ENCODE results near the gene HIF1A. TPM values are rescaled to one million over a fixed set of nuclear protein-coding genes. Genes with fewer than 3 reads are reported as not detected.

Gene HIF1A
- total RNA-seq, 2 donors from 2014 or later, result 81.2 to 89.1 TPM

GRCh38 chr14:61678975-61679374, 16.3 kb upstream of the HIF1A start:
- Histone ChIP-seq H3K9me3 (no peaks in the 10 kb centered on the region), H3K27ac (no peak overlapping the region), H3K4me1 (no peaks in the 10 kb centered on the region), H3K36me3 (no peaks in the 10 kb centered on the region), H3K4me3 (no peak overlapping the region), H3K27me3 (no peaks in the 10 kb centered on the region)
- DNase-seq (ENCODE audit: low spot score), result no peak
- TF ChIP-seq CTCF (IDR thresholded peaks at IDR 0.05), result no peak

GRCh38 chr14:61681413-61681812, 13.9 kb upstream of the HIF1A start:
- DNase-seq (ENCODE audit: low spot score), result no peak
- H3K36me3 ChIP-seq, result no peaks in the 10 kb centered on the region
- no peak overlapping the region for H3K27ac ChIP-seq
- no peak overlapping the region for H3K4me3 ChIP-seq
- H3K4me1 ChIP-seq, result no peaks in the 10 kb centered on the region
- H3K27me3 ChIP-seq, result no peaks in the 10 kb centered on the region
- H3K9me3 ChIP-seq, result no peaks in the 10 kb centered on the region
- TF ChIP-seq CTCF (IDR thresholded peaks at IDR 0.05), result no peak

- Histone ChIP-seq H3K27ac (no peak overlapping the region), H3K9me3 (no peaks in the 10 kb centered on the region), H3K36me3 (no peaks in the 10 kb centered on the region), H3K4me1 (no peaks in the 10 kb centered on the region), H3K27me3 (no peaks in the 10 kb centered on the region), H3K4me3 (no peak overlapping the region)
- no peak for TF ChIP-seq CTCF (IDR thresholded peaks at IDR 0.05)
- DNase-seq (ENCODE audit: low spot score), result no peak
These were observed 12.2 kb upstream of the HIF1A start for GRCh38 chr14:61683108-61683507.

- no peak for TF ChIP-seq CTCF (IDR thresholded peaks at IDR 0.05)
These were observed 5.3 kb upstream of the HIF1A start for GRCh38 chr14:61690039-61690438.

GRCh38 chr14:61690982-61691381, 4.3 kb upstream of the HIF1A start:
- TF ChIP-seq CTCF (IDR thresholded peaks at IDR 0.05), result no peak
- no peak for DNase-seq (ENCODE audit: low spot score)
- no peaks in the 10 kb centered on the region for H3K36me3 ChIP-seq
- no peak overlapping the region for H3K27ac ChIP-seq
- no peaks in the 10 kb centered on the region for H3K27me3 ChIP-seq
- no peak overlapping the region for H3K4me3 ChIP-seq
- H3K4me1 ChIP-seq, result peaks cover 0 to 5% of the 10 kb centered on the region in 2 donors
- H3K9me3 ChIP-seq, result no peaks in the 10 kb centered on the region

More at GRCh38 chr14:61690039-61690438, 5.3 kb upstream of the HIF1A start:
- H3K4me1 ChIP-seq, result peaks cover 0 to 5% of the 10 kb centered on the region in 2 donors
- H3K36me3 ChIP-seq, result no peaks in the 10 kb centered on the region
- no peaks in the 10 kb centered on the region for H3K9me3 ChIP-seq
- no peaks in the 10 kb centered on the region for H3K27me3 ChIP-seq
- H3K4me3 ChIP-seq, result no peak overlapping the region
- DNase-seq (ENCODE audit: low spot score), result no peak
- H3K27ac ChIP-seq, result no peak overlapping the region

GRCh38 chr14:61691495-61691894, 3.8 kb upstream of the HIF1A start:
- no peak overlapping the region for H3K4me3 ChIP-seq
- DNase-seq (ENCODE audit: low spot score), result no peak
- H3K9me3 ChIP-seq, result no peaks in the 10 kb centered on the region
- no peak for TF ChIP-seq CTCF (IDR thresholded peaks at IDR 0.05)
- H3K4me1 ChIP-seq, result peaks cover 0 to 5% of the 10 kb centered on the region in 2 donors
- no peak overlapping the region for H3K27ac ChIP-seq
- no peaks in the 10 kb centered on the region for H3K27me3 ChIP-seq
- H3K36me3 ChIP-seq, result no peaks in the 10 kb centered on the region

Measured in right atrium auricular region (tissue), 2 donors.